T-cell (primary cell): ENCODE measurements around the gene LARP6. TPM values are rescaled to one million over a fixed set of nuclear protein-coding genes. Genes with fewer than 3 reads are reported as not detected.
"Not testable (repeated sequence)": the region's sequence is repeated elsewhere in the genome, so short reads cannot be mapped to it uniquely, and the experiment has no call there.

Experiments used
- ATAC-seq, 4 experiments: fragments of 200-7000 bp in 3 of 4; fragments of 150-1000 bp in 1 of 4; cut with Tn5 transposase; replicated peaks in 1 of 4; 1 replicate in 3 of 4; 2 replicates in 1 of 4; pipeline ENCODE4 v1.10.0; 2021; ENCODE audit warnings: moderate library complexity in 3 of 4, mild to moderate bottlenecking in 2 of 4, moderate number of reproducible peaks in 1 of 4
- CTCF ChIA-PET, 2 donors: fragments of 300-600 bp; sonication (Branson Sonifier 250); formaldehyde crosslinking; loops; one replicate each; lab custom pipeline; 2022; ENCODE audit warnings: antibody characterized with exemption in 2 of 2; lab: Charles Lee
- POLR2A ChIA-PET, 2 donors: fragments of 300-600 bp; sonication (Branson Sonifier 250); formaldehyde crosslinking; loops; one replicate each; lab custom pipeline; 2022; ENCODE audit warnings: antibody characterized with exemption in 2 of 2; lab: Charles Lee
- DNase-seq, 35 experiments: peaks; one replicate each; pipeline versions ENCODE4 v3.0.0 to v3.0.0-alpha.2; 2013 to 2023
- H3K27ac ChIP-seq: one replicate; pipeline ENCODE4 v1.5.1; 2013; ENCODE audit warnings: low read length
- H3K27me3 ChIP-seq, 2 experiments: replicated peaks in 1 of 2; 1 replicate in 1 of 2; 2 replicates in 1 of 2; pipeline versions ENCODE4 v1.6.1 to v1.7.0; 2013; ENCODE audit warnings: low read length in 1 of 2, mixed read lengths in 1 of 2; ENCODE audit not compliant: control insufficient read depth in 2 of 2, insufficient read depth in 2 of 2; ENCODE audit errors: extremely low read depth in 1 of 2
- H3K36me3 ChIP-seq, 2 donors: 1 replicate in 1 of 2; 2 replicates in 1 of 2; pipeline versions ENCODE4 v1.6.1 to v1.7.0; 2013; ENCODE audit warnings: low read length in 1 of 2; ENCODE audit not compliant: control insufficient read depth in 2 of 2, insufficient read depth in 1 of 2; ENCODE audit errors: extremely low read depth in 1 of 2
- H3K4me1 ChIP-seq, 2 experiments: 1 replicate in 1 of 2; 2 replicates in 1 of 2; pipeline versions ENCODE4 v1.6.1 to v1.7.0; 2013; ENCODE audit warnings: low read length in 2 of 2, mixed read lengths in 1 of 2; ENCODE audit not compliant: insufficient read depth in 2 of 2, control insufficient read depth in 1 of 2; ENCODE audit errors: extremely low read depth in 1 of 2
- H3K4me3 ChIP-seq, 2 donors: 1 replicate in 1 of 2; 2 replicates in 1 of 2; pipeline versions ENCODE4 v1.5.1 to v1.7.0; 2013; ENCODE audit warnings: mild to moderate bottlenecking in 2 of 2, low read length in 1 of 2, moderate library complexity in 1 of 2; ENCODE audit not compliant: control insufficient read depth in 1 of 2; ENCODE audit errors: extremely low read depth in 1 of 2
- H3K9me3 ChIP-seq: 2 replicates; pipeline ENCODE4 v1.7.0; 2013
- H3K27ac Mint-ChIP-seq, 2 donors: one replicate each; pipeline ENCODE4 v1.8.0; 2020 to 2021; ENCODE audit warnings: mild to moderate bottlenecking in 2 of 2, mixed read lengths in 2 of 2
- H3K27me3 Mint-ChIP-seq, 2 donors: one replicate each; pipeline ENCODE4 v1.8.0; 2021 to 2022; ENCODE audit warnings: mixed read lengths in 2 of 2
- H3K36me3 Mint-ChIP-seq: one replicate; pipeline ENCODE4 v1.8.0; 2021; ENCODE audit warnings: mixed read lengths
- H3K4me1 Mint-ChIP-seq, 3 donors: one replicate each; pipeline ENCODE4 v1.8.0; 2020 to 2022; ENCODE audit warnings: mixed read lengths in 3 of 3, mild to moderate bottlenecking in 1 of 3
- H3K4me3 Mint-ChIP-seq, 3 donors: one replicate each; pipeline ENCODE4 v1.8.0; 2020 to 2022; ENCODE audit warnings: mild to moderate bottlenecking in 3 of 3, mixed read lengths in 3 of 3, moderate library complexity in 3 of 3
- H3K9me3 Mint-ChIP-seq, 3 donors: one replicate each; pipeline ENCODE4 v1.8.0; 2020 to 2022; ENCODE audit warnings: mixed read lengths in 3 of 3
- WGBS: methylation state at CpG from one replicate; pipeline ENCODE4 v1.1.5; 2013; ENCODE audit warnings: missing lambda C conversion rate; ENCODE audit not compliant: insufficient coverage; 5-methylcytosine and 5-hydroxymethylcytosine counted together
- total RNA-seq, 35 experiments: library from RNA in 6 of 35; stranded (reverse) in 6 of 35; fragments of 120-200 nt in 1 of 35; gene quantifications; one replicate each; pipeline versions ENCODE4 v1.2.1 to v1.2.4 and lab custom pipeline; 2013 to 2026

The LARP6 gene
- total RNA-seq, 5 donors from 2014 or later (not counting 1 experiment from before 2014, with no cell fraction given): 0.41 to 0.49 TPM; not detected in 3

GRCh38 chr15:70815011-70815410, 38.9 kb downstream of the LARP6 start:
- H3K9me3 ChIP-seq, ATAC-seq, H3K4me1 ChIP-seq, H3K27me3 ChIP-seq, H3K36me3 Mint-ChIP-seq, H3K27ac ChIP-seq, H3K4me1 Mint-ChIP-seq, H3K4me3 Mint-ChIP-seq, H3K4me3 ChIP-seq, H3K36me3 ChIP-seq, POLR2A ChIA-PET, H3K27ac Mint-ChIP-seq, H3K9me3 Mint-ChIP-seq, DNase-seq, H3K27me3 Mint-ChIP-seq: not testable (repeated sequence)
- CTCF ChIA-PET: interaction anchor here in 1 of 2 donors (0.9 kb wide), 1 partner anchor 50 kb away, joined by 3 read pairs; no protein-coding TSS in a partner anchor
- WGBS: 92% methylated on average over 2 of the region's 4 CpGs

- ChIA-PET CTCF (interaction anchor here in 1 of 2 donors (0.6 to 0.7 kb wide), 2 partner anchors 13 to 875 kb away, joined by 3 read pairs; no protein-coding TSS in a partner anchor), POLR2A (interaction anchor here in 1 of 2 donors (0.5 kb wide), 1 partner anchor 1364 kb away, joined by 7 read pairs; no protein-coding TSS in a partner anchor)
- Histone ChIP-seq H3K9me3 (no peaks in the 10 kb centered on the region), H3K27me3 (peaks cover 0 to 9% of the 10 kb centered on the region in 2 experiments), H3K36me3 (no peaks in the 10 kb centered on the region), H3K27ac (no peak overlapping the region), H3K4me3 (no peak overlapping the region), H3K4me1 (no peaks in the 10 kb centered on the region)
- Mint-ChIP-seq H3K36me3 (no peaks in the 10 kb centered on the region), H3K27ac (no peak overlapping the region), H3K4me1 (peaks cover 0 to 4% (median 2%) of the 10 kb centered on the region in 3 donors), H3K4me3 (no peak overlapping the region), H3K9me3 (no peaks in the 10 kb centered on the region), H3K27me3 (peaks cover 3 to 10% of the 10 kb centered on the region in 2 donors)
- whole genome bisulfite sequencing: 100% methylated on average over 1 of the region's 4 CpGs
- ATAC-seq (no peak), DNase-seq (no peak)
Observed at GRCh38 chr15:70812827-70813364, 41.1 kb downstream of the LARP6 start.

- H3K9me3 ChIP-seq: no peaks in the 10 kb centered on the region
- no peak for ATAC-seq
- POLR2A ChIA-PET: no interaction called here
Observed at GRCh38 chr15:70810916-70811578, 42.9 kb downstream of the LARP6 start.

GRCh38 chr15:70806992-70807712, 46.8 kb downstream of the LARP6 start:
- Histone ChIP-seq H3K9me3 (no peaks in the 10 kb centered on the region), H3K4me3 (no peak overlapping the region), H3K27ac (no peak overlapping the region), H3K4me1 (no peaks in the 10 kb centered on the region), H3K27me3 (peaks cover 0 to 9% of the 10 kb centered on the region in 2 experiments), H3K36me3 (no peaks in the 10 kb centered on the region)
- Mint-ChIP-seq H3K4me1 (peaks cover 0 to 5% (median 5%) of the 10 kb centered on the region in 3 donors), H3K27me3 (peaks cover 0 to 12% of the 10 kb centered on the region in 2 donors), H3K9me3 (no peaks in the 10 kb centered on the region), H3K36me3 (no peaks in the 10 kb centered on the region), H3K27ac (no peak overlapping the region), H3K4me3 (no peak overlapping the region)
- POLR2A ChIA-PET: no interaction called here
- ATAC-seq: no peak
- no peak for DNase-seq
- WGBS: 60% methylated on average over 6 of the region's 9 CpGs
- CTCF ChIA-PET: no interaction called here

More at GRCh38 chr15:70810916-70811578, 42.9 kb downstream of the LARP6 start:
- Histone ChIP-seq H3K27ac (no peak overlapping the region), H3K36me3 (no peaks in the 10 kb centered on the region), H3K4me1 (no peaks in the 10 kb centered on the region), H3K27me3 (peaks cover 0 to 11% of the 10 kb centered on the region in 2 experiments), H3K4me3 (no peak overlapping the region)
- peaks cover 3 to 10% of the 10 kb centered on the region in 2 donors for H3K27me3 Mint-ChIP-seq
- no peak overlapping the region for H3K27ac Mint-ChIP-seq
- no peaks in the 10 kb centered on the region for H3K9me3 Mint-ChIP-seq
- WGBS: 79% methylated on average over 4 of the region's 9 CpGs
- H3K4me1 Mint-ChIP-seq: peaks cover 0 to 6% (median 5%) of the 10 kb centered on the region in 3 donors
- no peak overlapping the region for H3K4me3 Mint-ChIP-seq
- no peak for DNase-seq
- CTCF ChIA-PET: interaction anchor here (0.6 to 1.4 kb wide), 9 partner anchors 10 to 133 kb away, joined by 3 to 4 read pairs (median 3); no protein-coding TSS in a partner anchor
- H3K36me3 Mint-ChIP-seq: no peaks in the 10 kb centered on the region

GRCh38 chr15:70804388-70804787, 49.6 kb downstream of the LARP6 start:
- ATAC-seq, H3K9me3 ChIP-seq, CTCF ChIA-PET, H3K4me1 ChIP-seq, H3K36me3 Mint-ChIP-seq, H3K27ac ChIP-seq, H3K27ac Mint-ChIP-seq, H3K4me3 ChIP-seq, POLR2A ChIA-PET, H3K27me3 ChIP-seq, H3K9me3 Mint-ChIP-seq, H3K27me3 Mint-ChIP-seq, H3K4me1 Mint-ChIP-seq, H3K36me3 ChIP-seq, DNase-seq, H3K4me3 Mint-ChIP-seq: not testable (repeated sequence)
- 89% methylated on average over 3 of the region's 9 CpGs for WGBS

DNA sequence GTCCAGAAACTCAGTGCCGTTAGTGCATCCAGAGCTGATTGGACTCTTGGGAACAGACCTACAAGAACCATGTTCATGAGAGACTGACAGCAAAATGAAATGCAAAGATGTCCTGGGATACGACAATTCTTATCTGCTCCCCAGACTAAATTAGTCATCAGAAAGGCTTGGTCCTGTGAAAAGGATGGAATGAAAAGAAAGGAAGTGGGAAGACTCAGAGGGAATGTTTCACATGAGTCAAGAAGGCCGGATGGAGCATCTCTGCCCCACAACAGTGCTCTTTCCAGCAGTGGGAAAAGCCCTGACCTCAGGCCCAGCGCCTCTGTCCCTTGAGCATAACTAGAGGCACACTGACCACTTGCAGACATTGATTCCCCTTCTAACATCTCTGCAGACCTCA, 51.3 kb downstream of the LARP6 start:
- H3K4me3 ChIP-seq: no peak overlapping the region
- peaks cover 0 to 3% (median 2%) of the 10 kb centered on the region in 3 donors for H3K4me1 Mint-ChIP-seq
- H3K27ac Mint-ChIP-seq: no peak overlapping the region
- H3K36me3 Mint-ChIP-seq: no peaks in the 10 kb centered on the region
- no peaks in the 10 kb centered on the region for H3K4me1 ChIP-seq
- POLR2A ChIA-PET: no interaction called here
- WGBS: 71% methylated on average over 3 of the region's 4 CpGs
- no peak overlapping the region for H3K27ac ChIP-seq
- ATAC-seq (no peak), DNase-seq (no peak)
- H3K27me3 ChIP-seq: peaks cover 0 to 3% of the 10 kb centered on the region in 2 experiments
- H3K9me3 Mint-ChIP-seq: no peaks in the 10 kb centered on the region
- no peaks in the 10 kb centered on the region for H3K9me3 ChIP-seq
- no peak overlapping the region for H3K4me3 Mint-ChIP-seq
- no peaks in the 10 kb centered on the region for H3K36me3 ChIP-seq
- CTCF ChIA-PET: no interaction called here
- peaks cover 0 to 4% of the 10 kb centered on the region in 2 donors for H3K27me3 Mint-ChIP-seq
